Aorta (tissue), 5 donors: ENCODE measurements around the gene UBXN11. TPM values are rescaled to one million over a fixed set of nuclear protein-coding genes. Genes with fewer than 3 reads are reported as not detected.

ENCODE experiments used
- ATAC-seq: fragments of 200-7000 bp; cut with Tn5 transposase; one replicate; pipeline ENCODE4 v1.9.1; 2022; ENCODE audit warnings: moderate library complexity; ENCODE audit not compliant: low FRiP score
- DNase-seq, 2 donors: peaks; one replicate each; pipeline ENCODE4 v3.0.0-alpha.2; 2020
- H3K27ac ChIP-seq, 2 donors: one replicate each; pipeline ENCODE4 v1.5.1; 2013; ENCODE audit warnings: low read length in 2 of 2, mild to moderate bottlenecking in 2 of 2, moderate library complexity in 2 of 2, control low read depth in 1 of 2, inconsistent platforms in 1 of 2, low read depth in 1 of 2
- H3K27me3 ChIP-seq, 2 donors: one replicate each; pipeline ENCODE4 v1.6.1; 2013; ENCODE audit warnings: control low read depth in 1 of 2, low read length in 1 of 2, mild to moderate bottlenecking in 1 of 2, moderate library complexity in 1 of 2; ENCODE audit not compliant: insufficient read depth in 2 of 2, control insufficient read depth in 1 of 2
- H3K36me3 ChIP-seq, 2 donors: one replicate each; pipeline ENCODE4 v1.6.1; 2013; ENCODE audit warnings: control low read depth in 1 of 2, low read length in 1 of 2, mild to moderate bottlenecking in 1 of 2; ENCODE audit not compliant: insufficient read depth in 2 of 2, control insufficient read depth in 1 of 2
- H3K4me1 ChIP-seq, 2 donors: one replicate each; pipeline ENCODE4 v1.6.1; 2013; ENCODE audit warnings: low read length in 2 of 2, control low read depth in 1 of 2, mild to moderate bottlenecking in 1 of 2, moderate library complexity in 1 of 2; ENCODE audit not compliant: insufficient read depth in 2 of 2, control insufficient read depth in 1 of 2
- H3K4me3 ChIP-seq, 2 donors: one replicate each; pipeline ENCODE4 v1.5.1; 2013; ENCODE audit warnings: low read length in 2 of 2, control low read depth in 1 of 2, mild to moderate bottlenecking in 1 of 2
- H3K9me3 ChIP-seq: one replicate; pipeline ENCODE4 v1.6.1; 2013; ENCODE audit warnings: mild to moderate bottlenecking, low read length; ENCODE audit not compliant: control insufficient read depth
- WGBS, 2 donors: extraction: QIAGEN DNeasy Blood & Tissue Kit; methylation state at CpG; one replicate each; pipeline ENCODE4 v1.1.7; 2013; 5-methylcytosine and 5-hydroxymethylcytosine counted together
- intact Hi-C, 2 donors: fragments of 100-400 bp; cut with DNase I; formaldehyde crosslinking; loops; one replicate each; pipeline versions ENCODE4 v1.14.2 to v1.15.0; 2022
- polyA plus RNA-seq, 2 donors: library from polyadenylated mRNA; stranded (reverse); fragments of 200-250 nt; gene quantifications; one replicate each; pipeline ENCODE4 v1.2.3, GENCODE V29; 2013
- total RNA-seq, 2 donors: library from RNA; stranded (reverse); fragmentation: NEBNext Ultra II Directional; extraction: Animal tissue kit (Norgen Biotek cat#: 25700); gene quantifications; one replicate each; pipeline ENCODE4 v1.2.1, GENCODE V29; 2021
- donor health status: healthy with polysubstance abuse.
- donor health status: Bipolar disorder and iron deficiency.
- donor health status: DM: no; HTN: no; CAD: no.
- donor health status: DM: no; HTN: no; CAD: no.
- donor health status: DM: yes; HTN: yes; CAD: no.

Gene UBXN11
- total and polyA plus RNA-seq, 4 donors, result 11.6 to 46.8 (median 24.2) TPM

- Histone ChIP-seq H3K36me3 (no peaks in the 10 kb centered on the region), H3K27ac (peak overlapping the region in 1 of 2 donors; percentile 89), H3K27me3 (no peaks in the 10 kb centered on the region), H3K9me3 (no peaks in the 10 kb centered on the region), H3K4me3 (peak overlapping the region; percentile 57 to 70), H3K4me1 (no peaks in the 10 kb centered on the region)
- ATAC-seq, result no peak
- intact Hi-C loops, result no loop called here
- WGBS, 2 donors, result 35 to 54% methylated on average over 12 to 20 of the region's 20 CpGs
- peak in 1 of 2 donors; percentile 70 for DNase-seq
These were observed 25.9 kb downstream of the UBXN11 start for GRCh38 chr1:26280333-26281042.

- 1% methylated on average over 51 to 66 of the region's 66 CpGs for WGBS, 2 donors
- H3K36me3 ChIP-seq, result no peaks in the 10 kb centered on the region
- peak within 1 kb of the TSS; percentile 57 to 70 for H3K4me3 ChIP-seq
- H3K9me3 ChIP-seq, result no peaks in the 10 kb centered on the region
- DNase-seq (peak; percentile 94 to 96), ATAC-seq (peak; percentile 91)
- intact Hi-C loops, result no loop called here
- H3K27ac ChIP-seq, result peak within 1 kb of the TSS; percentile 23 to 89
- no peaks in the 10 kb centered on the region for H3K4me1 ChIP-seq
- no peaks in the 10 kb centered on the region for H3K27me3 ChIP-seq
These were observed 26.7 kb downstream of the UBXN11 start, which contains the start of gene SH3BGRL3 for GRCh38 chr1:26279456-26280332. Gene SH3BGRL3, plus strand, starts transcription at chr1:26280086. Its CDS starts 70 bp downstream, at chr1:26280156.

- intact Hi-C loops, result no loop called here
- H3K4me1 ChIP-seq, result no peaks in the 10 kb centered on the region
These were observed 27.5 kb downstream of the UBXN11 start for GRCh38 chr1:26278724-26279455.

GRCh38 chr1:26278303-26278702 is 28.1 kb downstream of the UBXN11 start:
- H3K4me3 ChIP-seq, result no peak overlapping the region
- peak overlapping the region in 1 of 2 donors; percentile 13 for H3K27ac ChIP-seq
- WGBS, 2 donors, result 14 to 21% methylated on average over 4 of the region's 4 CpGs
- intact Hi-C loops, result no loop called here
- no peaks in the 10 kb centered on the region for H3K36me3 ChIP-seq
- no peaks in the 10 kb centered on the region for H3K9me3 ChIP-seq
- DNase-seq (peak; percentile 86 to 92), ATAC-seq (peak; percentile 20)
- no peaks in the 10 kb centered on the region for H3K27me3 ChIP-seq
- no peaks in the 10 kb centered on the region for H3K4me1 ChIP-seq

More at GRCh38 chr1:26278724-26279455, 27.5 kb downstream of the UBXN11 start:
- ATAC-seq, result no peak
- Histone ChIP-seq H3K27ac (peak overlapping the region; percentile 23 to 84), H3K4me3 (peak overlapping the region in 1 of 2 donors; percentile 57), H3K9me3 (no peaks in the 10 kb centered on the region), H3K36me3 (no peaks in the 10 kb centered on the region), H3K27me3 (no peaks in the 10 kb centered on the region)
- peak; percentile 76 to 78 for DNase-seq
- 44% methylated on average over 9 of the region's 9 CpGs for WGBS, 2 donors

GRCh38 chr1:26277719-26278118 is 28.7 kb downstream of the UBXN11 start:
- peak overlapping the region; percentile 13 to 17 for H3K27ac ChIP-seq
- no peaks in the 10 kb centered on the region for H3K27me3 ChIP-seq
- H3K36me3 ChIP-seq, result no peaks in the 10 kb centered on the region
- intact Hi-C loops, result no loop called here
- ATAC-seq (no peak), DNase-seq (no peak)
- no peak overlapping the region for H3K4me3 ChIP-seq
- no peaks in the 10 kb centered on the region for H3K9me3 ChIP-seq
- WGBS, 2 donors, result 57 to 76% methylated on average over 1 of the region's 1 CpG
- no peaks in the 10 kb centered on the region for H3K4me1 ChIP-seq

- 85 to 92% methylated on average over 3 of the region's 3 CpGs for WGBS, 2 donors
- intact Hi-C loops, result no loop called here
- DNase-seq (no peak), ATAC-seq (no peak)
- Histone ChIP-seq H3K4me3 (no peak overlapping the region), H3K4me1 (no peaks in the 10 kb centered on the region), H3K36me3 (no peaks in the 10 kb centered on the region), H3K27ac (no peak overlapping the region), H3K9me3 (no peaks in the 10 kb centered on the region), H3K27me3 (no peaks in the 10 kb centered on the region)
These were observed 29.2 kb downstream of the UBXN11 start for GRCh38 chr1:26277261-26277661.

GRCh38 chr1:26276432-26276838 is 30.0 kb downstream of the UBXN11 start:
- no peak overlapping the region for H3K27ac ChIP-seq
- H3K36me3 ChIP-seq, result no peaks in the 10 kb centered on the region
- WGBS, 2 donors, result 84 to 86% methylated on average over 2 of the region's 2 CpGs
- no peak for ATAC-seq
- no peaks in the 10 kb centered on the region for H3K9me3 ChIP-seq
- no peak overlapping the region for H3K4me3 ChIP-seq
- no peaks in the 10 kb centered on the region for H3K4me1 ChIP-seq
- H3K27me3 ChIP-seq, result no peaks in the 10 kb centered on the region
- intact Hi-C loops, result no loop called here
- DNase-seq, result no peak
